IMR-90 (cell line): Measurements from ENCODE around the gene POLE4. TPM values are rescaled to one million over a fixed set of nuclear protein-coding genes. Genes with fewer than 3 reads are reported as not detected.
A peak's percentile ranks its signal among the peaks of the same experiment; 100 is the strongest.

Source experiments
- ATAC-seq: fragments of 200-7000 bp; cut with Tn5 transposase; 2 replicates; pipeline ENCODE4 v1.9.1; 2020; ENCODE audit warnings: low read depth, mild to moderate bottlenecking, moderate library complexity
- BruUV-seq: library from RNA; stranded (reverse); fragments of 400-500 nt; replicated peaks from 2 replicates; lab custom pipeline; 2021; lab: Mats Ljungman, UMichigan
- CTCF ChIA-PET: fragments of 300-600 bp; formaldehyde crosslinking; extraction: SDS; loops from one replicate; lab custom pipeline; 2021; ENCODE audit warnings: antibody characterized with exemption; lab: Yijun Ruan, JAX
- POLR2A ChIA-PET: fragments of 300-600 bp; sonication (Branson Sonifier 250); formaldehyde crosslinking; loops from one replicate; lab custom pipeline; 2022; ENCODE audit warnings: antibody characterized with exemption; ENCODE audit not compliant: unreplicated experiment; lab: Charles Lee
- DNase-seq: peaks from one replicate; pipeline ENCODE4 v3.0.0; 2013
- H2AFZ ChIP-seq: replicated peaks from 2 replicates; pipeline ENCODE3; 2013; ENCODE audit warnings: low read length, mild to moderate bottlenecking; ENCODE audit not compliant: poor library complexity
- H2AK5ac ChIP-seq: 2 replicates; pipeline ENCODE4 v1.6.1; 2013; ENCODE audit warnings: low read depth, low read length, inconsistent platforms
- H2AK9ac ChIP-seq: replicated peaks from 2 replicates; pipeline ENCODE3; 2013; ENCODE audit warnings: mild to moderate bottlenecking, low read depth, low read length, moderate library complexity; ENCODE audit not compliant: poor library complexity
- H2BK120ac ChIP-seq: 2 replicates; pipeline ENCODE4 v1.6.1; 2013; ENCODE audit warnings: low read depth, low read length, inconsistent platforms
- H2BK15ac ChIP-seq: 3 replicates; pipeline ENCODE4 v1.6.1; 2013; ENCODE audit warnings: low read depth, low read length, inconsistent platforms
- H2BK20ac ChIP-seq: 2 replicates; pipeline ENCODE4 v1.6.1; 2013; ENCODE audit warnings: low read depth, mild to moderate bottlenecking, inconsistent platforms, low read length, moderate library complexity
- H2BK5ac ChIP-seq: 2 replicates; pipeline ENCODE4 v1.6.1; 2013; ENCODE audit warnings: mild to moderate bottlenecking, low read depth, low read length, inconsistent platforms; ENCODE audit not compliant: poor library complexity, severe bottlenecking
- H3K14ac ChIP-seq: replicated peaks from 2 replicates; pipeline ENCODE4 v1.6.1; 2013; ENCODE audit warnings: low read depth, low read length, inconsistent platforms
- H3K18ac ChIP-seq: 2 replicates; pipeline ENCODE4 v1.6.1; 2013; ENCODE audit warnings: low read depth, low read length, control low read depth
- H3K23ac ChIP-seq: 2 replicates; pipeline ENCODE4 v1.6.1; 2013; ENCODE audit warnings: low read depth, low read length, inconsistent platforms
- H3K27ac ChIP-seq: 2 replicates; pipeline ENCODE4 v1.5.1; 2013; ENCODE audit warnings: mild to moderate bottlenecking, control low read depth, low read length; ENCODE audit not compliant: insufficient read depth
- H3K27me3 ChIP-seq: 2 replicates; pipeline ENCODE4 v1.6.1; 2013; ENCODE audit warnings: low read length; ENCODE audit not compliant: control insufficient read depth, insufficient read depth
- H3K36me3 ChIP-seq: 2 replicates; pipeline ENCODE4 v1.6.1; 2013; ENCODE audit warnings: low read length, mixed read lengths; ENCODE audit not compliant: control insufficient read depth, insufficient read depth
- H3K4ac ChIP-seq: 2 replicates; pipeline ENCODE4 v1.6.1; 2013; ENCODE audit warnings: low read depth, low read length, inconsistent platforms
- H3K4me1 ChIP-seq: 2 replicates; pipeline ENCODE4 v1.6.1; 2013; ENCODE audit warnings: low read length, mixed read lengths; ENCODE audit not compliant: control insufficient read depth, insufficient read depth
- H3K4me2 ChIP-seq: 2 replicates; pipeline ENCODE4 v1.6.1; 2013; ENCODE audit warnings: low read depth, mild to moderate bottlenecking, control low read depth, low read length, moderate library complexity
- H3K4me3 ChIP-seq: 2 replicates; pipeline ENCODE4 v1.5.1; 2013; ENCODE audit warnings: low read depth, mild to moderate bottlenecking, control low read depth, low read length, moderate library complexity; ENCODE audit not compliant: insufficient read depth
- H3K56ac ChIP-seq: 2 replicates; pipeline ENCODE4 v1.6.1; 2013; ENCODE audit warnings: low read length, inconsistent platforms; ENCODE audit not compliant: insufficient read depth; ENCODE audit errors: extremely low read depth
- H3K79me1 ChIP-seq, 2 experiments: 2 replicates each; pipeline ENCODE4 v1.6.1; 2013; ENCODE audit warnings: low read length in 2 of 2, inconsistent platforms in 1 of 2, low read depth in 1 of 2
- H3K9ac ChIP-seq: 2 replicates; pipeline ENCODE4 v1.6.1; 2013; ENCODE audit warnings: low read depth, low read length, control low read depth
- H3K9me1 ChIP-seq: 2 replicates; pipeline ENCODE4 v1.6.1; 2013; ENCODE audit warnings: low read length, inconsistent platforms; ENCODE audit not compliant: insufficient read depth
- H3K9me3 ChIP-seq: 2 replicates; pipeline ENCODE4 v1.6.1; 2013; ENCODE audit warnings: low read length; ENCODE audit not compliant: control insufficient read depth, insufficient read depth
- H4K20me1 ChIP-seq: 2 replicates; pipeline ENCODE4 v1.6.1; 2013; ENCODE audit warnings: low read length, inconsistent platforms; ENCODE audit not compliant: insufficient read depth
- H4K5ac ChIP-seq: 2 replicates; pipeline ENCODE4 v1.6.1; 2013; ENCODE audit warnings: mild to moderate bottlenecking, low read depth, low read length, control low read depth
- H4K8ac ChIP-seq, 2 experiments: 2 replicates each; pipeline ENCODE4 v1.6.1; 2013; ENCODE audit warnings: low read depth in 2 of 2, low read length in 2 of 2, control low read depth in 1 of 2, inconsistent platforms in 1 of 2
- H4K91ac ChIP-seq: 2 replicates; pipeline ENCODE4 v1.6.1; 2013; ENCODE audit warnings: low read depth, low read length, inconsistent platforms; ENCODE audit not compliant: insufficient read depth
- CEBPB ChIP-seq: IDR thresholded peaks from 2 replicates; pipeline ENCODE4 v1.6.1; 2012; ENCODE audit warnings: low read depth, low read length, improper control_type of control experiment
- FOS ChIP-seq: fragments of 150-350 bp; IDR thresholded peaks from 2 replicates; pipeline ENCODE4 v1.6.1; 2016; ENCODE audit warnings: low read depth, low read length
- POLR2A ChIP-seq: IDR thresholded peaks from 2 replicates; pipeline ENCODE4 v1.6.1; 2012; ENCODE audit warnings: mild to moderate bottlenecking, low read depth, low read length
- SMC3 ChIP-seq: fragments of 150-350 bp; IDR thresholded peaks from 2 replicates; pipeline ENCODE4 v1.6.1; 2016; ENCODE audit warnings: low read depth, mild to moderate bottlenecking, antibody characterized with exemption, low read length, moderate library complexity
- WGBS, 2 experiments: methylation state at CpG; one replicate each; pipeline versions ENCODE4 v1.1.5 to v1.1.7; 2013; ENCODE audit warnings: missing lambda C conversion rate in 2 of 2; ENCODE audit not compliant: insufficient read length in 1 of 2; ENCODE audit errors: extremely low coverage in 2 of 2; 5-methylcytosine and 5-hydroxymethylcytosine counted together
- dilution Hi-C: fragments of 300-500 bp; cut with HindIII; formaldehyde crosslinking; loops from one replicate; pipeline ENCODE4 v1.14.3; 2018; ENCODE audit warnings: low sequenced_read_pairs; ENCODE audit not compliant: unreplicated experiment
- in situ Hi-C: fragments of 300-500 bp; cut with MboI; formaldehyde crosslinking; loops from 3 replicates; pipeline ENCODE4 v1.14.3; 2019; ENCODE audit warnings: low sequenced_read_pairs, inconsistent platforms, mixed read lengths
- intact Hi-C: fragments of 100-400 bp; cut with micrococcal nuclease; formaldehyde crosslinking; loops from 2 replicates; pipeline ENCODE4 v1.10.0; 2022
- polyA plus RNA-seq, 3 experiments: library from polyadenylated mRNA; depleted of rRNA; stranded (reverse); fragments of >200 nt; gene quantifications; 2 replicates each; pipeline ENCODE4 v1.2.3, GENCODE V29; 2012; ENCODE audit warnings: low replicate concordance in 1 of 3
- total RNA-seq: library from RNA; depleted of rRNA; stranded (reverse); fragments of >200 nt; gene quantifications from 2 replicates; pipeline ENCODE4 v1.2.3, GENCODE V29; 2012

Gene POLE4
- total and polyA plus RNA-seq, 2 of the 4 experiments (the other 2 are of a cell fraction): 9.0 to 23.9 TPM

- DNase-seq (peak; percentile 52), ATAC-seq (peak; percentile 73)
- H4K8ac ChIP-seq: no peak overlapping the region
- H2AK5ac ChIP-seq: no peak overlapping the region
- no peak overlapping the region for H2BK5ac ChIP-seq
- BruUV-seq: no TSS peak
- peak overlapping the region; percentile 13; the same call in 1 of the 2 replicates for H3K4me2 ChIP-seq
- H3K36me3 ChIP-seq: no peaks in the 10 kb centered on the region
- ChIA-PET CTCF (interaction anchor here (0.7 to 1.0 kb wide), 2 partner anchors 9 to 12 kb away, joined by 4 to 8 read pairs; no protein-coding TSS in a partner anchor), POLR2A (no interaction called here)
- H3K27me3 ChIP-seq: no peaks in the 10 kb centered on the region
- no peak overlapping the region for H3K9ac ChIP-seq
- H2AFZ ChIP-seq: no peak overlapping the region
- H3K56ac ChIP-seq: no peak overlapping the region
- no peak overlapping the region for H2BK120ac ChIP-seq
- dilution Hi-C loops (no loop called here), in situ Hi-C loops (no loop called here), intact Hi-C loops (no loop called here)
- H3K79me1 ChIP-seq: no peaks in the 10 kb centered on the region
- H3K18ac ChIP-seq: peak overlapping the region; percentile 54; the same call in 1 of the 2 replicates
- H3K9me1 ChIP-seq: no peaks in the 10 kb centered on the region
- H2AK9ac ChIP-seq: no peak overlapping the region
- no peak overlapping the region for H4K91ac ChIP-seq
- peaks cover 2% of the 10 kb centered on the region; the same call in 1 of the 2 replicates for H3K4me1 ChIP-seq
- no peak overlapping the region for H4K5ac ChIP-seq
- no peaks in the 10 kb centered on the region for H3K9me3 ChIP-seq
- no peak overlapping the region for H3K27ac ChIP-seq
- H2BK20ac ChIP-seq: no peak overlapping the region
- H3K4me3 ChIP-seq: no peak overlapping the region
- H2BK15ac ChIP-seq: no peak overlapping the region
- H3K4ac ChIP-seq: no peak overlapping the region
- peaks cover 3% of the 10 kb centered on the region; the same call in 1 of the 2 replicates for H4K20me1 ChIP-seq
- TF ChIP-seq POLR2A: no peak
- no peak for TF ChIP-seq CEBPB
- TF ChIP-seq SMC3: no peak
- 0 out of 2 replicates have a peak, but pooled peaks have one; percentile 20 for TF ChIP-seq FOS
- no peak overlapping the region for H3K23ac ChIP-seq
- H3K14ac ChIP-seq: no peak overlapping the region
- no CpG with 5 or more reads among the region's 4 CpGs for WGBS, 2 experiments
These were observed 13.3 kb upstream of the POLE4 start for GRCh38 chr2:74944987-74945787.
